ENCODE results near the gene SBF2. TPM values are rescaled to one million over a fixed set of nuclear protein-coding genes. Genes with fewer than 3 reads are reported as not detected.
"Not testable (repeated sequence)": the region's sequence is repeated elsewhere in the genome, so short reads cannot be mapped to it uniquely, and the experiment has no call there.

Gene SBF2
- total RNA-seq, 1 donor from 2014 or later, result 5.3 TPM

GRCh38 chr11:9930562-9931331 is 363.3 kb downstream of the SBF2 start:
- DNase-seq (ENCODE audit: low spot score); H3K27ac Mint-ChIP-seq; H3K4me3 Mint-ChIP-seq; H3K9me3 Mint-ChIP-seq; intact Hi-C loops (cut with micrococcal nuclease); H3K27me3 Mint-ChIP-seq (ENCODE audit: insufficient read depth); H3K36me3 Mint-ChIP-seq (ENCODE audit: low read depth); H3K4me1 Mint-ChIP-seq (ENCODE audit: low read depth): not testable (repeated sequence)

DNA sequence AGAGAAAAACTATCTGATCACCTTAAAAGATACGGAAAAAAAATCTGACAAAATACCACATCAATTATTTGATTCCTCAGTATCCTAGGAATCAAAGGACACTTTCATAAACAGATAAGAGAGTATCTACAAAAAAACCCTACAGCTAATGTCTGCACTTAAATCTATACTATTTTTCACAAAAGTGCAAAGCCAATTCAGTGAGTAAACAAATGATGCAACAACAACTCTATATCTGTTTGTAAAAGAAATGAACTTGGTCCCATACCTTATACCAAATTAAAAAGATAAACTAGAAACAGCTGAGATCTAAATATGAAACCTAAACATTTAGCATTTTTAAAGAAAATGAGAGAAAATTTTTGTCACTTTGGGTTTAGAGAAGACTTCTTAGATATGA is 366.3 kb downstream of the SBF2 start:
- Mint-ChIP-seq H3K9me3 (peaks cover 6% of the 10 kb centered on the region), H3K27ac (no peak overlapping the region), H3K4me1 (ENCODE audit: low read depth) (no peaks in the 10 kb centered on the region), H3K36me3 (ENCODE audit: low read depth) (no peaks in the 10 kb centered on the region), H3K4me3 (no peak overlapping the region), H3K27me3 (ENCODE audit: insufficient read depth) (peaks cover under 1% of the 10 kb centered on the region)
- DNase-seq (ENCODE audit: low spot score), result no peak
- intact Hi-C loops (cut with micrococcal nuclease), result no loop called here

DNA sequence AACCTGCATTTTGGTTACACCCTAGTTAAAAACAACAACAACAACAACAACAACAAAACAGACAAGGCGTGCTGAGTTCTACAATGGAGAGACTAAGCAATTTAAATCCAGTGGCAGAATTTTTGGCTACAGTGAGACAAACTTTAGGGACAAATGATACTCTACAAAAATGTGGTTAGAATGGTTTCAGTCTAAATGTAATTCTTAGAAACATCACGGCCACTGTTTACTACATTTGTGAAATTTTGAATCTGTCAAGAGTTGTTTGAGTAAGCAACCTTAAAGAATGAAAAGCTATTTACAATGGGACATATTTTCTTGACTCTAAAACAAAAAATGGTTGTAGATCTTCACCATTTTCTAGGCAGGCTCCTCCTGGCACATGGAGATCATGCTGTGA is 370.7 kb downstream of the SBF2 start:
- Mint-ChIP-seq H3K27ac (no peak overlapping the region), H3K27me3 (ENCODE audit: insufficient read depth) (peaks cover 5% of the 10 kb centered on the region), H3K4me3 (no peak overlapping the region), H3K4me1 (ENCODE audit: low read depth) (no peaks in the 10 kb centered on the region), H3K9me3 (no peaks in the 10 kb centered on the region), H3K36me3 (ENCODE audit: low read depth) (no peaks in the 10 kb centered on the region)
- no peak for DNase-seq (ENCODE audit: low spot score)
- intact Hi-C loops (cut with micrococcal nuclease), result no loop called here

DNA sequence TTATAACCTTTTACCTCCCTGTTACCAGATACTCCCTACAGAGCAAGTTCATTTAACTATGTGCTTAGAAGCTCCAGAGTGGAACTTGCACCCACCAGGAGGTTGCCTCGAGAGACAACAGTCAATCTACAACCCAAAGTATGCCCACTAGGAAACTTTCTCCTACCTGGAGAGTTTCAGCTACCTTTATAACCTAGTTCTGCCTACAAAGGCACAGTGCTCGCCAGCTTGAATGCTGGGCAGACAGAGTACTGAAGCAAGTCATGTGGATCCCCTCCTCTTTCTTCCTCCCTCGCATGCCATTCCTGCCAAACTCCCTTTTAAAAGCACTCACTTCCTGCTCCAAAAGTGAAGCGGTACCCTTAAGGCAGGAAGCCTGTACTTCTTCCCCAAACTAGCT is 371.2 kb downstream of the SBF2 start:
- DNase-seq (ENCODE audit: low spot score), result no peak
- no peak overlapping the region for H3K4me3 Mint-ChIP-seq
- no peaks in the 10 kb centered on the region for H3K36me3 Mint-ChIP-seq (ENCODE audit: low read depth)
- peaks cover 5% of the 10 kb centered on the region for H3K27me3 Mint-ChIP-seq (ENCODE audit: insufficient read depth)
- intact Hi-C loops (cut with micrococcal nuclease), result no loop called here
- H3K4me1 Mint-ChIP-seq (ENCODE audit: low read depth), result no peaks in the 10 kb centered on the region
- H3K27ac Mint-ChIP-seq, result no peak overlapping the region
- no peaks in the 10 kb centered on the region for H3K9me3 Mint-ChIP-seq

GRCh38 chr11:9916480-9916879 is 377.5 kb downstream of the SBF2 start:
- Mint-ChIP-seq H3K9me3 (no peaks in the 10 kb centered on the region), H3K27me3 (ENCODE audit: insufficient read depth) (peaks cover 3% of the 10 kb centered on the region), H3K4me3 (no peak overlapping the region), H3K27ac (no peak overlapping the region), H3K4me1 (ENCODE audit: low read depth) (no peaks in the 10 kb centered on the region), H3K36me3 (ENCODE audit: low read depth) (no peaks in the 10 kb centered on the region)
- intact Hi-C loops (cut with micrococcal nuclease), result no loop called here
- DNase-seq (ENCODE audit: low spot score), result no peak

DNA sequence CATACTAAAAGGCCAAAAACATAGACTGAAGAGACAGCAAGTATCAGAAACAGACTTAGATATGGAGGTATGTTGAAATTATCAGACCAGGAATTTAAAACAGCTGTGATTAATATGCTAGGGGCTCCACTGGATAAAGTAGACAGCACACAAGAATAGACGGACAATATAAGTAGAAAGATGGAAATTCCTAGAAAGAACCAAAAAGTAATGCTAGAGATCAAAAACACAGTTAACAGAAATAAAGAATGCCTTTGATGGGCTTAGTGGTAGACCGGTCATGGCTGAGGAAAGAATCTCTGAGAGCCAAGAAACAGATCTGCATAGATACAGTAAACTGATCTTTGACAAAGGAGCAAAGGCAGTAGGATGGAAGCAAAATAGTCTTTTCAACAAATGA is 380.0 kb downstream of the SBF2 start:
- DNase-seq (ENCODE audit: low spot score), result no peak
- peaks cover 3% of the 10 kb centered on the region for H3K27me3 Mint-ChIP-seq (ENCODE audit: insufficient read depth)
- H3K4me1 Mint-ChIP-seq (ENCODE audit: low read depth), result no peaks in the 10 kb centered on the region
- H3K9me3 Mint-ChIP-seq, result no peaks in the 10 kb centered on the region
- no peaks in the 10 kb centered on the region for H3K36me3 Mint-ChIP-seq (ENCODE audit: low read depth)
- H3K27ac Mint-ChIP-seq, result no peak overlapping the region
- intact Hi-C loops (cut with micrococcal nuclease), result no loop called here
- no peak overlapping the region for H3K4me3 Mint-ChIP-seq

DNA sequence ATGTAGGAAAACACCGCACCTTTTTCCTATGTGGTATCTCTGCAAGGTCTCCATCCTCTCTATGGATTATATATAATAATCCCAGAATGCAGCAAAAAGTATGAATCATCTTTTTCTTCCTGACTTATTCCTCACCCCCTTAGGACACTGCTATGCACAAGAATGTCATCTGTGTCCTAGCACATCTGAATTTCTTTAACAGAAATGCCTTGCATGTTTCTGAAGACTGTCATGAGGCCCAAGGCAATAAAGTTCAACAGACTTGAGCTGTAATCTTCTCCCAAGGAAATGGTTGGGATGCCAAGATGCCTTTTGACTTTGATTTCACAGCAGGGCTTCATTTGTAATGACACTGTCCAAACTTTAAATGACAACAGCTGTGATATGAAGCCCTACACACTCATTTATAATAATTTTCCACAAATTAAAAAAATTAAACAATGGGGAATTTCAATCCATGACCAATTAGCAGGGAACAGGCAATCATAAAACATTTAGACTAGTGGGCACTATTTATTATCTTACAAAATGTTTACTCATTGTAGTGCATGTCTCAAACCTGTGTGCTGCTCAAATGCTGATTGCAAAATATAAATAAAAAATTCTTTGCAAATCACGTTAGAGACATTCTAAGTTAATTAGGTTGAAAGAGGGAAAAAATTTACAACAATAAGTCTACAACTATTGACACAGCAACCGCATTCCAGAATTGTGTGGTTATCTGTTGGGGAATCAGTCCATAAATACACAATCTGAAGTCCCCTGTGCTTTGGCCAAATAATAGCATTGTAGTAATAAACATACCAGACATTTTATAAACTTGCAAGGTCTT is 387.8 kb downstream of the SBF2 start:
- no peak for DNase-seq (ENCODE audit: low spot score)
- no peak overlapping the region for H3K27ac Mint-ChIP-seq
- H3K36me3 Mint-ChIP-seq (ENCODE audit: low read depth), result no peaks in the 10 kb centered on the region
- H3K4me3 Mint-ChIP-seq, result no peak overlapping the region
- intact Hi-C loops (cut with micrococcal nuclease), result no loop called here
- H3K27me3 Mint-ChIP-seq (ENCODE audit: insufficient read depth), result peaks cover 2% of the 10 kb centered on the region
- H3K4me1 Mint-ChIP-seq (ENCODE audit: low read depth), result no peaks in the 10 kb centered on the region
- no peaks in the 10 kb centered on the region for H3K9me3 Mint-ChIP-seq

GRCh38 chr11:9905501-9905951 is 388.5 kb downstream of the SBF2 start:
- no peak for DNase-seq (ENCODE audit: low spot score)
- no peak overlapping the region for H3K4me3 Mint-ChIP-seq
- H3K4me1 Mint-ChIP-seq (ENCODE audit: low read depth), result no peaks in the 10 kb centered on the region
- no peaks in the 10 kb centered on the region for H3K36me3 Mint-ChIP-seq (ENCODE audit: low read depth)
- no peak overlapping the region for H3K27ac Mint-ChIP-seq
- intact Hi-C loops (cut with micrococcal nuclease), result no loop called here
- H3K9me3 Mint-ChIP-seq, result no peaks in the 10 kb centered on the region
- H3K27me3 Mint-ChIP-seq (ENCODE audit: insufficient read depth), result peaks cover 2% of the 10 kb centered on the region

- H3K4me3 Mint-ChIP-seq, result no peak overlapping the region
- H3K27me3 Mint-ChIP-seq (ENCODE audit: insufficient read depth), result peaks cover 2% of the 10 kb centered on the region
- DNase-seq (ENCODE audit: low spot score), result no peak
- no peaks in the 10 kb centered on the region for H3K9me3 Mint-ChIP-seq
- H3K4me1 Mint-ChIP-seq (ENCODE audit: low read depth), result no peaks in the 10 kb centered on the region
- intact Hi-C loops (cut with micrococcal nuclease), result no loop called here
- H3K27ac Mint-ChIP-seq, result no peak overlapping the region
- no peaks in the 10 kb centered on the region for H3K36me3 Mint-ChIP-seq (ENCODE audit: low read depth)
Measured at GRCh38 chr11:9903579-9903978, 390.4 kb downstream of the SBF2 start.

DNA sequence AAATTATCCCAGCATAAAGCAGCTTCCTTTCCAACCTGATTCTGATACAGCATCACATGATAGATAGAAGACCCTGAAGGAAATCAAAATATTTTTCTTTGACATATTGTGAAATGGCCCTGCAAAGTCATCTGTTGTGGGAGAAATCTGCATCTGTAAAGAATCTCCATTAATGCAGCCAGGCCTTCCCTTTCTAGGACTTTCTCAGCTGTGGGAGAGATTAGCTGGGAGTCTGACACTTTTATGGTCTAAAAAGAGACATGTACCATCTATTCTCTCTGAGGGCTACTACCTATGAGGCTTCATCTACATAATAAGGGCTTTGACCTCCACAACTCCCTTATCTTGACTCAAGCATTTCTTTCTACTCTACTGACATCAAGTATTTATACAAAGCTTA is 392.1 kb downstream of the SBF2 start:
- Mint-ChIP-seq H3K4me1 (ENCODE audit: low read depth) (no peaks in the 10 kb centered on the region), H3K9me3 (no peaks in the 10 kb centered on the region), H3K27me3 (ENCODE audit: insufficient read depth) (peaks cover 6% of the 10 kb centered on the region), H3K36me3 (ENCODE audit: low read depth) (no peaks in the 10 kb centered on the region), H3K4me3 (no peak overlapping the region), H3K27ac (no peak overlapping the region)
- intact Hi-C loops (cut with micrococcal nuclease), result no loop called here
- DNase-seq (ENCODE audit: low spot score), result no peak

DNA sequence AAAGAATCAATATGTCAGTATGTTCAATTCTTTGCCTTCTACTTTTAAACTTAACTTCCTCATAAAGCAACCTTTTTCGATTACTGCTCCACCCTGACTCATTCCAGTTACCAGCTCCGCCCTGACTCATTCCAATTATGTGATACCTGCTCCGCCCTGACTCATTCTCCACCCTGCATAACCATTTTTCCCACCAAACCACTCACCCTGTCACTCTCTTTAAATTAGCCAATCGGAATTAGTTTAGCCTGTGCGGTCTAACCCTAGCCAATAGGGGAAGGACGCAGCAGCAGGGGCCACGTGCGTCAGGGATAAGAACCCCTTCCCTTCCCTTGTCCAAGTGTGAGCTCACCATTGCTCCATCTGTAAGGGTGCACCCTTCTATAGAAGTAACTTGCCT is 393.8 kb downstream of the SBF2 start:
- DNase-seq (ENCODE audit: low spot score); intact Hi-C loops (cut with micrococcal nuclease); H3K4me1 Mint-ChIP-seq (ENCODE audit: low read depth); H3K27me3 Mint-ChIP-seq (ENCODE audit: insufficient read depth); H3K36me3 Mint-ChIP-seq (ENCODE audit: low read depth); H3K4me3 Mint-ChIP-seq; H3K27ac Mint-ChIP-seq; H3K9me3 Mint-ChIP-seq: not testable (repeated sequence)

GRCh38 chr11:9899676-9900075 is 394.3 kb downstream of the SBF2 start:
- Mint-ChIP-seq H3K27me3 (ENCODE audit: insufficient read depth) (peaks cover 6% of the 10 kb centered on the region), H3K9me3 (no peaks in the 10 kb centered on the region), H3K36me3 (ENCODE audit: low read depth) (no peaks in the 10 kb centered on the region), H3K27ac (no peak overlapping the region), H3K4me3 (no peak overlapping the region), H3K4me1 (ENCODE audit: low read depth) (no peaks in the 10 kb centered on the region)
- intact Hi-C loops (cut with micrococcal nuclease), result no loop called here
- no peak for DNase-seq (ENCODE audit: low spot score)

GRCh38 chr11:9896902-9897301 is 397.1 kb downstream of the SBF2 start:
- Mint-ChIP-seq H3K27me3 (ENCODE audit: insufficient read depth) (peaks cover 4% of the 10 kb centered on the region), H3K4me1 (ENCODE audit: low read depth) (no peaks in the 10 kb centered on the region), H3K4me3 (no peak overlapping the region), H3K9me3 (no peaks in the 10 kb centered on the region), H3K36me3 (ENCODE audit: low read depth) (no peaks in the 10 kb centered on the region), H3K27ac (no peak overlapping the region)
- intact Hi-C loops (cut with micrococcal nuclease), result no loop called here
- DNase-seq (ENCODE audit: low spot score), result no peak
